ENCODE data around the gene BICC1. TPM values are rescaled to one million over a fixed set of nuclear protein-coding genes. Genes with fewer than 3 reads are reported as not detected.

The BICC1 gene
- total and polyA plus RNA-seq, 10 donors = 0.86 to 5.4 (median 3.5) TPM

GRCh38 chr10:58754469-58755339 lies 242.0 kb downstream of the BICC1 start:
- no peaks in the 10 kb centered on the region for H3K27me3 ChIP-seq (replicated peaks in 1 of 7)
- no peak overlapping the region for H3K27ac ChIP-seq
- DNase-seq = no peak
- TF ChIP-seq CTCF (IDR thresholded peaks at IDR 0.05 in 8 of 11, conservative IDR thresholded peaks at IDR 0.05 in 3 of 11) (no peak), POLR2A (IDR thresholded peaks at IDR 0.05) (no peak), POLR2AphosphoS5 (IDR thresholded peaks at IDR 0.05) (no peak)
- 74 to 89% (median 86%) methylated on average over 4 of the region's 4 CpGs for WGBS, 5 donors
- H3K4me3 ChIP-seq = no peak overlapping the region
- H3K4me1 ChIP-seq = no peaks in the 10 kb centered on the region
- intact Hi-C loops (cut with DNase I; ENCODE audit: low total_unique reads) = no loop called here
- no peaks in the 10 kb centered on the region for H3K36me3 ChIP-seq
- no peaks in the 10 kb centered on the region for H3K9me3 ChIP-seq

- Histone ChIP-seq H3K27me3 (replicated peaks in 1 of 7) (no peaks in the 10 kb centered on the region), H3K4me1 (no peaks in the 10 kb centered on the region), H3K27ac (no peak overlapping the region), H3K9me3 (no peaks in the 10 kb centered on the region), H3K36me3 (no peaks in the 10 kb centered on the region), H3K4me3 (no peak overlapping the region)
- no peak for DNase-seq
- intact Hi-C loops (cut with DNase I; ENCODE audit: low total_unique reads) = no loop called here
- TF ChIP-seq CTCF (IDR thresholded peaks at IDR 0.05 in 8 of 11, conservative IDR thresholded peaks at IDR 0.05 in 3 of 11) = no peak
- no peak for TF ChIP-seq POLR2A (IDR thresholded peaks at IDR 0.05)
- no peak for TF ChIP-seq POLR2AphosphoS5 (IDR thresholded peaks at IDR 0.05)
- 91 to 98% (median 93%) methylated on average over 1 of the region's 1 CpG for WGBS, 5 donors
Measured at GRCh38 chr10:58755340-58755610, 242.6 kb downstream of the BICC1 start.

- Histone ChIP-seq H3K36me3 (no peaks in the 10 kb centered on the region), H3K27me3 (replicated peaks in 1 of 7) (no peaks in the 10 kb centered on the region), H3K4me3 (no peak overlapping the region), H3K27ac (peak overlapping the region in 2 of 8 donors; percentile 4 to 17), H3K4me1 (no peaks in the 10 kb centered on the region), H3K9me3 (no peaks in the 10 kb centered on the region)
- WGBS, 5 donors = 60 to 80% (median 67%) methylated on average over 4 of the region's 4 CpGs
- DNase-seq = no peak
- intact Hi-C loops (cut with DNase I; ENCODE audit: low total_unique reads) = no loop called here
- TF ChIP-seq CTCF (IDR thresholded peaks at IDR 0.05 in 8 of 11, conservative IDR thresholded peaks at IDR 0.05 in 3 of 11) (no peak), POLR2AphosphoS5 (IDR thresholded peaks at IDR 0.05) (no peak), POLR2A (IDR thresholded peaks at IDR 0.05) (no peak)
Measured at GRCh38 chr10:58755677-58756076, 243.0 kb downstream of the BICC1 start.

- H3K9me3 ChIP-seq = no peaks in the 10 kb centered on the region
- WGBS, 5 donors = 38 to 59% (median 48%) methylated on average over 6 of the region's 6 CpGs
- no peaks in the 10 kb centered on the region for H3K27me3 ChIP-seq (replicated peaks in 1 of 7)
- no peak for DNase-seq
- H3K4me3 ChIP-seq = no peak overlapping the region
- intact Hi-C loops (cut with DNase I; ENCODE audit: low total_unique reads) = no loop called here
- H3K4me1 ChIP-seq = no peaks in the 10 kb centered on the region
- H3K27ac ChIP-seq = peak overlapping the region in 2 of 8 donors; percentile 4 to 17
- TF ChIP-seq POLR2A (IDR thresholded peaks at IDR 0.05) (no peak), CTCF (IDR thresholded peaks at IDR 0.05 in 8 of 11, conservative IDR thresholded peaks at IDR 0.05 in 3 of 11) (no peak), POLR2AphosphoS5 (IDR thresholded peaks at IDR 0.05) (no peak)
- no peaks in the 10 kb centered on the region for H3K36me3 ChIP-seq
Measured at GRCh38 chr10:58756130-58756719, 243.6 kb downstream of the BICC1 start.

Data from spleen (tissue), 11 donors.